PC-9 (cell line): ENCODE data around the gene SLC18A3. TPM values are rescaled to one million over a fixed set of nuclear protein-coding genes. Genes with fewer than 3 reads are reported as not detected.
A peak's percentile ranks its signal among the peaks of the same experiment; 100 is the strongest.

Source experiments
- BruUV-seq: library from RNA; stranded (reverse); fragments of 400-500 nt; replicated peaks from 2 replicates; lab custom pipeline; 2021; lab: Mats Ljungman, UMichigan
- CTCF ChIA-PET: fragments of 300-600 bp; sonication (Branson Sonifier 250); formaldehyde crosslinking; loops from one replicate; lab custom pipeline; 2022; ENCODE audit warnings: antibody characterized with exemption; lab: Charles Lee
- POLR2A ChIA-PET: fragments of 300-600 bp; sonication (Branson Sonifier 250); formaldehyde crosslinking; loops from one replicate; lab custom pipeline; 2022; ENCODE audit warnings: antibody characterized with exemption; ENCODE audit not compliant: unreplicated experiment; lab: Charles Lee
- DNase-seq, 2 experiments: peaks; one replicate each; pipeline versions ENCODE4 v3.0.0 to v3.0.0-alpha.2; 2015 to 2022; ENCODE audit warnings: mixed read lengths in 1 of 2
- H2AFZ ChIP-seq: fragments of 200-600 bp; sonication (generic); 2 replicates; pipeline ENCODE4 v1.8.1; 2017; ENCODE audit warnings: antibody characterized with exemption
- H3F3A ChIP-seq: fragments of 200-600 bp; sonication (generic); 2 replicates; pipeline ENCODE4 v1.8.1; 2017; ENCODE audit warnings: antibody characterized with exemption, mild to moderate bottlenecking, low read depth; ENCODE audit not compliant: insufficient read depth
- H3K27ac ChIP-seq: fragments of 200-600 bp; sonication (generic); 2 replicates; pipeline ENCODE4 v1.6.1; 2016; ENCODE audit warnings: mixed run types
- H3K27me3 ChIP-seq: fragments of 200-600 bp; sonication (generic); 2 replicates; pipeline ENCODE4 v1.6.1; 2016; ENCODE audit warnings: low read depth, mixed run types; ENCODE audit not compliant: insufficient read depth
- H3K36me3 ChIP-seq: fragments of 200-600 bp; sonication (generic); 2 replicates; pipeline ENCODE4 v1.6.1; 2016; ENCODE audit warnings: low read depth, mixed run types
- H3K4me1 ChIP-seq: fragments of 200-600 bp; sonication (generic); replicated peaks from 2 replicates; pipeline ENCODE4 v1.6.1; 2016; ENCODE audit warnings: mixed run types; ENCODE audit not compliant: insufficient read depth
- H3K4me2 ChIP-seq: fragments of 200-600 bp; sonication (generic); 2 replicates; pipeline ENCODE4 v1.6.1; 2017; ENCODE audit warnings: mixed run types
- H3K4me3 ChIP-seq: fragments of 200-600 bp; sonication (generic); 2 replicates; pipeline ENCODE4 v1.6.1; 2016; ENCODE audit warnings: mixed run types
- H3K79me2 ChIP-seq: fragments of 200-600 bp; sonication (generic); 2 replicates; pipeline ENCODE4 v1.6.1; 2017; ENCODE audit warnings: low read depth, mixed run types
- H3K9me2 ChIP-seq: fragments of 200-600 bp; sonication (generic); 2 replicates; pipeline ENCODE4 v1.8.1; 2017; ENCODE audit warnings: mild to moderate bottlenecking; ENCODE audit not compliant: insufficient read depth
- H3K9me3 ChIP-seq: fragments of 200-600 bp; sonication (generic); 2 replicates; pipeline ENCODE4 v1.8.1; 2016; ENCODE audit warnings: low read depth; ENCODE audit not compliant: insufficient read depth
- H4K20me1 ChIP-seq: fragments of 200-600 bp; sonication (generic); 2 replicates; pipeline ENCODE4 v1.8.1; 2017; ENCODE audit not compliant: insufficient read depth
- CTCF ChIP-seq: fragments of 200-600 bp; sonication (generic); conservative IDR thresholded peaks from 2 replicates; pipeline ENCODE4 v1.6.1; 2017; ENCODE audit warnings: mixed run types, antibody characterized with exemption, mild to moderate bottlenecking, moderate library complexity
- EZH2 ChIP-seq: fragments of 200-600 bp; sonication (generic); IDR thresholded peaks from 2 replicates; pipeline ENCODE4 v1.8.0; 2017; ENCODE audit warnings: antibody characterized with exemption, low read depth
- intact Hi-C: fragments of 100-400 bp; cut with micrococcal nuclease; formaldehyde crosslinking; loops from one replicate; pipeline ENCODE4 v1.10.0; 2022; ENCODE audit not compliant: unreplicated experiment
- total RNA-seq: library from RNA; stranded (reverse); gene quantifications from 2 replicates; pipeline ENCODE4 v1.2.3, GENCODE V29; 2021

SLC18A3 gene
- total RNA-seq, 1 experiment from 2014 or later, result not detected

- intact Hi-C loops, result no loop called here
- Histone ChIP-seq H3K79me2 (no peaks in the 10 kb centered on the region), H3F3A (no peaks in the 10 kb centered on the region), H3K36me3 (no peaks in the 10 kb centered on the region), H3K27me3 (no peaks in the 10 kb centered on the region), H3K9me2 (no peaks in the 10 kb centered on the region), H3K4me1 (peaks cover 6% of the 10 kb centered on the region; the same call in 1 of the 2 replicates), H3K4me3 (no peak overlapping the region), H3K4me2 (no peak overlapping the region), H3K27ac (no peak overlapping the region), H2AFZ (no peak overlapping the region), H4K20me1 (no peaks in the 10 kb centered on the region), H3K9me3 (no peaks in the 10 kb centered on the region)
- TF ChIP-seq CTCF (no peak), EZH2 (no peak)
- ChIA-PET CTCF (no interaction called here), POLR2A (no interaction called here)
- DNase-seq, result no peak
- BruUV-seq, result no TSS peak
Observed at GRCh38 chr10:49631975-49632374, 21.9 kb downstream of the SLC18A3 start.

GRCh38 chr10:49632406-49633317 is 22.6 kb downstream of the SLC18A3 start:
- H3K27me3 ChIP-seq, result no peaks in the 10 kb centered on the region
- ChIA-PET CTCF (no interaction called here), POLR2A (interaction anchor here (0.6 kb wide), 1 partner anchor 94 kb away, joined by 3 read pairs; the partner anchor contains the start of gene ERCC6)
- 0 out of 2 replicates have a peak, but pooled peaks cover under 1% of the 10 kb centered on the region for H4K20me1 ChIP-seq
- no peaks in the 10 kb centered on the region for H3F3A ChIP-seq
- intact Hi-C loops, result no loop called here
- no peaks in the 10 kb centered on the region for H3K36me3 ChIP-seq
- H3K9me3 ChIP-seq, result no peaks in the 10 kb centered on the region
- no peaks in the 10 kb centered on the region for H3K9me2 ChIP-seq
- BruUV-seq, result no TSS peak
- no peak overlapping the region for H2AFZ ChIP-seq
- H3K27ac ChIP-seq, result no peak overlapping the region
- H3K79me2 ChIP-seq, result no peaks in the 10 kb centered on the region
- H3K4me3 ChIP-seq, result no peak overlapping the region
- DNase-seq, result peak in 1 of 2 experiments; percentile 43
- H3K4me1 ChIP-seq, result peaks cover 6% of the 10 kb centered on the region; the same call in 1 of the 2 replicates
- no peak overlapping the region for H3K4me2 ChIP-seq
- TF ChIP-seq CTCF (no peak), EZH2 (no peak)

- ChIA-PET POLR2A (no interaction called here), CTCF (no interaction called here)
- no peaks in the 10 kb centered on the region for H3F3A ChIP-seq
- DNase-seq, result no peak
- no TSS peak for BruUV-seq
- no peaks in the 10 kb centered on the region for H3K79me2 ChIP-seq
- no peaks in the 10 kb centered on the region; the same call in 1 of the 2 replicates for H3K9me2 ChIP-seq
- no peak overlapping the region for H3K4me2 ChIP-seq
- no peak for TF ChIP-seq EZH2
- no peak for TF ChIP-seq CTCF
- H4K20me1 ChIP-seq, result 0 out of 2 replicates have a peak, but pooled peaks cover 3% of the 10 kb centered on the region
- no peak overlapping the region for H3K4me3 ChIP-seq
- H3K27ac ChIP-seq, result no peak overlapping the region
- no peak overlapping the region for H2AFZ ChIP-seq
- no peaks in the 10 kb centered on the region for H3K36me3 ChIP-seq
- H3K4me1 ChIP-seq, result peaks cover 6% of the 10 kb centered on the region; the same call in 1 of the 2 replicates
- no peaks in the 10 kb centered on the region; the same call in 1 of the 2 replicates for H3K27me3 ChIP-seq
- intact Hi-C loops, result no loop called here
- no peaks in the 10 kb centered on the region for H3K9me3 ChIP-seq
Observed at GRCh38 chr10:49633327-49634068, 23.4 kb downstream of the SLC18A3 start.
